Smooth muscle cell (in vitro differentiated cells): ENCODE data around the gene PXMP4. TPM values are rescaled to one million over a fixed set of nuclear protein-coding genes. Genes with fewer than 3 reads are reported as not detected.

Experiments
- DNase-seq: peaks from one replicate; lab custom pipeline; 2025; ENCODE audit not compliant: unreplicated experiment; lab: John Stamatoyannopoulos, UW
- H2AFZ ChIP-seq: fragments of 200-600 bp; sonication (generic); 2 replicates; pipeline ENCODE4 v1.6.0; 2016; ENCODE audit warnings: antibody characterized with exemption, low read depth, mild to moderate bottlenecking
- H3F3A ChIP-seq: fragments of 200-600 bp; sonication (generic); 2 replicates; pipeline ENCODE4 v1.6.0; 2017; ENCODE audit warnings: antibody characterized with exemption, low read depth
- H3K27ac ChIP-seq: fragments of 200-600 bp; sonication (generic); 2 replicates; pipeline ENCODE4 v1.5.1; 2016; ENCODE audit warnings: low read depth, mild to moderate bottlenecking
- H3K27me3 ChIP-seq: fragments of 200-600 bp; sonication (generic); 2 replicates; pipeline ENCODE4 v1.6.1; 2016; ENCODE audit warnings: low read depth, mild to moderate bottlenecking
- H3K36me3 ChIP-seq: fragments of 200-600 bp; sonication (generic); 2 replicates; pipeline ENCODE4 v1.5.1; 2016; ENCODE audit warnings: low read depth
- H3K4me1 ChIP-seq: fragments of 200-600 bp; sonication (generic); 2 replicates; pipeline ENCODE4 v1.5.1; 2016; ENCODE audit warnings: low read depth
- H3K4me2 ChIP-seq: fragments of 200-600 bp; sonication (generic); 2 replicates; pipeline ENCODE4 v1.6.0; 2016; ENCODE audit warnings: mild to moderate bottlenecking
- H3K4me3 ChIP-seq: fragments of 200-600 bp; sonication (generic); 2 replicates; pipeline ENCODE4 v1.5.1; 2016; ENCODE audit warnings: mild to moderate bottlenecking
- H3K79me2 ChIP-seq: fragments of 200-600 bp; sonication (generic); 2 replicates; pipeline ENCODE4 v1.6.0; 2016; ENCODE audit warnings: low read depth, mild to moderate bottlenecking
- H3K9ac ChIP-seq: fragments of 200-600 bp; sonication (generic); 2 replicates; pipeline ENCODE4 v1.6.0; 2016; ENCODE audit warnings: low read depth
- H3K9me3 ChIP-seq: fragments of 200-600 bp; sonication (generic); replicated peaks from 2 replicates; pipeline ENCODE4 v1.5.1; 2016; ENCODE audit warnings: low read depth
- H4K20me1 ChIP-seq: fragments of 200-600 bp; sonication (generic); 2 replicates; pipeline ENCODE4 v1.6.0; 2016; ENCODE audit warnings: low read depth
- CTCF ChIP-seq: fragments of 200-600 bp; sonication (generic); IDR thresholded peaks from 2 replicates; pipeline ENCODE4 v1.5.1; 2017; ENCODE audit warnings: borderline replicate concordance, mild to moderate bottlenecking, antibody characterized with exemption; ENCODE audit not compliant: insufficient read depth, poor library complexity, severe bottlenecking
- WGBS: methylation state at CpG from one replicate; pipeline ENCODE4 v1.1.7; 2016; ENCODE audit warnings: low lambda C conversion rate; 5-methylcytosine and 5-hydroxymethylcytosine counted together
- polyA plus RNA-seq: library from polyadenylated mRNA; unstranded; fragments of >200 nt; fragmentation: Nextera tagmentation; extraction: Ambion mirVana; gene quantifications from 2 replicates; pipeline ENCODE4 v1.2.1, GENCODE V29; 2016
- total RNA-seq: library from RNA; depleted of rRNA; stranded (reverse); fragments of >200 nt; gene quantifications from 2 replicates; pipeline ENCODE4 v1.2.3, GENCODE V29; 2014

Gene PXMP4
- total and polyA plus RNA-seq, 2 experiments from 2014 or later: 2.6 to 8.1 TPM

- WGBS: 98% methylated on average over 11 of the region's 11 CpGs
- Histone ChIP-seq H3K79me2 (no peaks in the 10 kb centered on the region), H3K9me3 (no peaks in the 10 kb centered on the region), H2AFZ (no peak overlapping the region), H3K4me3 (no peak overlapping the region), H3K36me3 (no peaks in the 10 kb centered on the region), H3K4me2 (no peak overlapping the region), H4K20me1 (no peaks in the 10 kb centered on the region), H3F3A (no peaks in the 10 kb centered on the region), H3K27me3 (no peaks in the 10 kb centered on the region), H3K9ac (no peak overlapping the region), H3K4me1 (no peaks in the 10 kb centered on the region), H3K27ac (no peak overlapping the region)
- TF ChIP-seq CTCF: no peak
- no peak for DNase-seq
Measured at GRCh38 chr20:33721391-33722140, 1.5 kb upstream of the PXMP4 start.

- Histone ChIP-seq H2AFZ (peak overlapping the region; percentile 90), H3K9ac (no peak overlapping the region), H3K27ac (no peak overlapping the region), H4K20me1 (no peaks in the 10 kb centered on the region), H3K9me3 (no peaks in the 10 kb centered on the region), H3K4me2 (peak overlapping the region; percentile 85), H3K4me1 (no peaks in the 10 kb centered on the region), H3K79me2 (no peaks in the 10 kb centered on the region), H3K27me3 (no peaks in the 10 kb centered on the region), H3K4me3 (peak overlapping the region; percentile 67), H3F3A (no peaks in the 10 kb centered on the region), H3K36me3 (no peaks in the 10 kb centered on the region)
- no peak for TF ChIP-seq CTCF
- no peak for DNase-seq
- 86% methylated on average over 13 of the region's 13 CpGs for WGBS
Measured at GRCh38 chr20:33719277-33719988, 677 bp downstream of the PXMP4 start.

GRCh38 chr20:33716498-33716897 lies 3.6 kb downstream of the PXMP4 start:
- Histone ChIP-seq H2AFZ (no peak overlapping the region), H3K4me3 (no peak overlapping the region), H3K9ac (no peak overlapping the region), H3K36me3 (no peaks in the 10 kb centered on the region), H3K79me2 (no peaks in the 10 kb centered on the region), H3K4me1 (no peaks in the 10 kb centered on the region), H4K20me1 (no peaks in the 10 kb centered on the region), H3F3A (no peaks in the 10 kb centered on the region), H3K27me3 (no peaks in the 10 kb centered on the region), H3K27ac (no peak overlapping the region), H3K9me3 (no peaks in the 10 kb centered on the region), H3K4me2 (no peak overlapping the region)
- WGBS: 94% methylated on average over 2 of the region's 2 CpGs
- DNase-seq: no peak
- TF ChIP-seq CTCF: no peak
